Measurements from ENCODE around the gene SBK2.
"Not testable (repeated sequence)": the region's sequence is repeated elsewhere in the genome, so short reads cannot be mapped to it uniquely, and the experiment has no call there.

The SBK2 gene

GRCh38 chr19:55576746-55577145 is 39.8 kb upstream of the SBK2 start:
- no peak for TF ChIP-seq CTCF (IDR thresholded peaks at IDR 0.05; ENCODE audit: insufficient read depth, low read length, poor library complexity, severe bottlenecking)
- no peak for TF ChIP-seq EZH2phosphoT487 (conservative IDR thresholded peaks at IDR 0.05; ENCODE audit: low read length)
- no peaks in the 10 kb centered on the region for H3K27me3 ChIP-seq (ENCODE audit: low read length)
- H3K9me3 ChIP-seq (ENCODE audit: insufficient read depth, low read length): no peaks in the 10 kb centered on the region
- H3K36me3 ChIP-seq (ENCODE audit: low read length): no peaks in the 10 kb centered on the region
- H3K4me3 ChIP-seq (ENCODE audit: insufficient read depth, low read length, poor library complexity, severe bottlenecking): no peak overlapping the region
- H3K27ac ChIP-seq (ENCODE audit: low read depth, low read length): no peak overlapping the region
- H3K9me2 ChIP-seq (replicated peaks; ENCODE audit: insufficient read depth, low read length): no peaks in the 10 kb centered on the region
- no peaks in the 10 kb centered on the region for H4K20me1 ChIP-seq (ENCODE audit: low read depth, low read length)
- no peak overlapping the region for H3K9ac ChIP-seq (ENCODE audit: low read length)
- no peak overlapping the region for H2AFZ ChIP-seq (ENCODE audit: low read depth, low read length, severe bottlenecking)
- H3K79me2 ChIP-seq (ENCODE audit: insufficient read depth, low read length): no peaks in the 10 kb centered on the region
- 0 out of 2 replicates have a peak, but pooled peaks cover 3% of the 10 kb centered on the region for H3F3A ChIP-seq (ENCODE audit: insufficient read depth)
- H3K4me2 ChIP-seq (ENCODE audit: low read depth, low read length, poor library complexity, severe bottlenecking): no peak overlapping the region

GRCh38 chr19:55573929-55574328 is 37.0 kb upstream of the SBK2 start:
- not testable (repeated sequence) for H3F3A ChIP-seq (ENCODE audit: insufficient read depth); H3K4me2 ChIP-seq (ENCODE audit: low read depth, low read length, poor library complexity, severe bottlenecking); H3K79me2 ChIP-seq (ENCODE audit: insufficient read depth, low read length); H4K20me1 ChIP-seq (ENCODE audit: low read depth, low read length); H3K36me3 ChIP-seq (ENCODE audit: low read length); H3K27me3 ChIP-seq (ENCODE audit: low read length); H3K9me3 ChIP-seq (ENCODE audit: insufficient read depth, low read length); H3K9me2 ChIP-seq (replicated peaks; ENCODE audit: insufficient read depth, low read length); H3K4me3 ChIP-seq (ENCODE audit: insufficient read depth, low read length, poor library complexity, severe bottlenecking); H3K27ac ChIP-seq (ENCODE audit: low read depth, low read length); H3K9ac ChIP-seq (ENCODE audit: low read length); H2AFZ ChIP-seq (ENCODE audit: low read depth, low read length, severe bottlenecking)

- H3K36me3 ChIP-seq (ENCODE audit: low read length); H3F3A ChIP-seq (ENCODE audit: insufficient read depth); H3K9me2 ChIP-seq (replicated peaks; ENCODE audit: insufficient read depth, low read length); H4K20me1 ChIP-seq (ENCODE audit: low read depth, low read length); H2AFZ ChIP-seq (ENCODE audit: low read depth, low read length, severe bottlenecking); H3K27ac ChIP-seq (ENCODE audit: low read depth, low read length); H3K79me2 ChIP-seq (ENCODE audit: insufficient read depth, low read length); H3K27me3 ChIP-seq (ENCODE audit: low read length); H3K9me3 ChIP-seq (ENCODE audit: insufficient read depth, low read length); H3K9ac ChIP-seq (ENCODE audit: low read length); H3K4me3 ChIP-seq (ENCODE audit: insufficient read depth, low read length, poor library complexity, severe bottlenecking); H3K4me2 ChIP-seq (ENCODE audit: low read depth, low read length, poor library complexity, severe bottlenecking): not testable (repeated sequence)
These were observed 32.5 kb upstream of the SBK2 start for GRCh38 chr19:55569477-55569876.

- no peak for TF ChIP-seq CTCF (IDR thresholded peaks at IDR 0.05; ENCODE audit: insufficient read depth, low read length, poor library complexity, severe bottlenecking)
- TF ChIP-seq EZH2phosphoT487 (conservative IDR thresholded peaks at IDR 0.05; ENCODE audit: low read length): no peak
- Histone ChIP-seq H2AFZ (ENCODE audit: low read depth, low read length, severe bottlenecking) (no peak overlapping the region), H3K27ac (ENCODE audit: low read depth, low read length) (no peak overlapping the region), H3K27me3 (ENCODE audit: low read length) (no peaks in the 10 kb centered on the region), H3K4me3 (ENCODE audit: insufficient read depth, low read length, poor library complexity, severe bottlenecking) (no peak overlapping the region), H3K4me2 (ENCODE audit: low read depth, low read length, poor library complexity, severe bottlenecking) (no peak overlapping the region), H3K9ac (ENCODE audit: low read length) (no peak overlapping the region), H3K79me2 (ENCODE audit: insufficient read depth, low read length) (no peaks in the 10 kb centered on the region), H3K36me3 (ENCODE audit: low read length) (no peaks in the 10 kb centered on the region), H3F3A (ENCODE audit: insufficient read depth) (no peaks in the 10 kb centered on the region), H4K20me1 (ENCODE audit: low read depth, low read length) (no peaks in the 10 kb centered on the region), H3K9me3 (ENCODE audit: insufficient read depth, low read length) (no peaks in the 10 kb centered on the region), H3K9me2 (replicated peaks; ENCODE audit: insufficient read depth, low read length) (no peaks in the 10 kb centered on the region)
These were observed 30.9 kb upstream of the SBK2 start for GRCh38 chr19:55567708-55568328.
